Skeletal muscle satellite cell (primary cell): ENCODE data around the gene RANBP17.
A peak's percentile ranks its signal among the peaks of the same experiment; 100 is the strongest.

ENCODE experiments used
- H3K27me3 ChIP-seq: 2 replicates; pipeline ENCODE4 v1.7.0; 2013; ENCODE audit warnings: low read length; ENCODE audit not compliant: control insufficient read depth, insufficient read depth
- H3K36me3 ChIP-seq: 2 replicates; pipeline ENCODE4 v1.7.0; 2013; ENCODE audit warnings: mild to moderate bottlenecking, control low read depth, low read length; ENCODE audit not compliant: insufficient read depth
- H3K4me1 ChIP-seq: 2 replicates; pipeline ENCODE4 v1.7.0; 2013; ENCODE audit warnings: low read length; ENCODE audit not compliant: control insufficient read depth, insufficient read depth
- H3K4me2 ChIP-seq: 2 replicates; pipeline ENCODE4 v1.7.0; 2013; ENCODE audit warnings: mild to moderate bottlenecking, low read length
- H3K4me3 ChIP-seq: 2 replicates; pipeline ENCODE4 v1.7.0; 2013; ENCODE audit warnings: low read length
- H3K9ac ChIP-seq: 2 replicates; pipeline ENCODE4 v1.7.0; 2013; ENCODE audit warnings: mild to moderate bottlenecking, low read depth, low read length, moderate library complexity
- H3K9me3 ChIP-seq: replicated peaks from 2 replicates; pipeline ENCODE4 v1.7.0; 2013; ENCODE audit warnings: mild to moderate bottlenecking, control low read depth, low read length

The RANBP17 gene

DNA sequence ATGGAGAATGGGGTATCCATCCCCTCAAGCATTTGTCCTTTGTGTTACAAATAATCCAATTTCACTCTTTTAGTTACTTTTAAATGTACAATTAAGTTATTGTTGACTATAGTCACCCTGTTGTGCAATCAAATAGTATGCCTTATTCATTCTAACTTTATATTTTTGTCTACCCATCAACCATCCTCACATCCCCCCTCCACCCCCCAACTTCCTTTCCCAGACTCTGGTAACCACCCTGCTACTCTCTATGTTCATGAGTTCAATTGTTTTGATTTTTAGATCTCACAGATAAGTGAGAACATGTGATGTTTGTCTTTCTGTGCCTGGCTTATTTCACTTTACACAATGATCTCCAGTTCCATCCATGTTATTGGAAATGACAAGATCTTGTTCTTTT, 15.4 kb upstream of the RANBP17 start:
- Histone ChIP-seq H3K4me2 (no peak overlapping the region), H3K4me3 (no peak overlapping the region), H3K9ac (no peak overlapping the region), H3K27me3 (no peaks in the 10 kb centered on the region), H3K36me3 (no peaks in the 10 kb centered on the region), H3K9me3 (no peaks in the 10 kb centered on the region), H3K4me1 (no peaks in the 10 kb centered on the region)

DNA sequence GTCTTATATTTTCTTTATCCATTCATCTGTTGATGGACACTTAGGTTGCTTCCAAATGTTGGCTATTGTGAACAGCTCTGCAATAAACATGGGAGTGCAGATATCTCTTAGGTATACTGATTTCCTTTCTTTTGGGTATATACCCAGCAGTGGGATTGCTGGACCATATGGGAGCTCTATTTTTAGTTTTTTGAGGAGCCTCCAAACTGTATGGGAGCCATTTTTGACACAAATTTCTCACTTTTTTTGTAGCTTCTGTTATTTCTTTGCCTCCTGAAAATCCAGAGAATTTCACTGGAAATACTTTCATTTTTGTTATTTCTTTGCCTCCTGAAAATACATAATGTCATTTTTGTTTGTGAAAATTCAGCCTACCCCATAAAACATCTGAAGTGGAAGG, 15.0 kb upstream of the RANBP17 start:
- no peaks in the 10 kb centered on the region for H3K36me3 ChIP-seq
- no peak overlapping the region for H3K9ac ChIP-seq
- H3K4me2 ChIP-seq, result no peak overlapping the region
- H3K27me3 ChIP-seq, result no peaks in the 10 kb centered on the region
- H3K4me1 ChIP-seq, result no peaks in the 10 kb centered on the region
- no peaks in the 10 kb centered on the region for H3K9me3 ChIP-seq
- H3K4me3 ChIP-seq, result no peak overlapping the region

DNA sequence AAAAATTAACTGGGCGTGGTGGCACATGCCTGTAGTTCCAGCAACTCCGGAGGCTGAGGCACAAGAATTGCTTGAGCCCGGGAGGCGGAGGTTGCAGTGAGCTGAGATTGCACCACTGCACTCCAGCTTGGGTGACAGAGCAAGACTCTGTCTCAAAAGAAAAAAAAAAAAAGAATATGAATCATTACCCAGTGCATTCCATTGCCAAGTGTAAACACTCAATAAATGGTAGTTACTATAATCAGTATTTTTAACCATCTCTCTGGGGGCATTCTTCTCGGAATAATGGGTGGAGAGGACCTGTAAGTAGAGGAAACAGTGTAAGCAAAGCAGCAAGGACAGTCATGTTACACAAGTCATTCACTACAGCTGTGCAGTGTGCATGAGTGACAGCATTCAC, 13.8 kb upstream of the RANBP17 start:
- Histone ChIP-seq H3K9ac (no peak overlapping the region), H3K27me3 (no peaks in the 10 kb centered on the region), H3K36me3 (no peaks in the 10 kb centered on the region), H3K9me3 (no peaks in the 10 kb centered on the region), H3K4me1 (no peaks in the 10 kb centered on the region), H3K4me3 (no peak overlapping the region), H3K4me2 (no peak overlapping the region)

- H3K36me3 ChIP-seq, result no peaks in the 10 kb centered on the region
- no peaks in the 10 kb centered on the region for H3K4me1 ChIP-seq
- no peaks in the 10 kb centered on the region for H3K27me3 ChIP-seq
- H3K4me3 ChIP-seq, result no peak overlapping the region
- no peak overlapping the region for H3K9ac ChIP-seq
- H3K4me2 ChIP-seq, result no peak overlapping the region
- H3K9me3 ChIP-seq, result no peaks in the 10 kb centered on the region
Observed at GRCh38 chr5:170849374-170849773, 12.4 kb upstream of the RANBP17 start.

DNA sequence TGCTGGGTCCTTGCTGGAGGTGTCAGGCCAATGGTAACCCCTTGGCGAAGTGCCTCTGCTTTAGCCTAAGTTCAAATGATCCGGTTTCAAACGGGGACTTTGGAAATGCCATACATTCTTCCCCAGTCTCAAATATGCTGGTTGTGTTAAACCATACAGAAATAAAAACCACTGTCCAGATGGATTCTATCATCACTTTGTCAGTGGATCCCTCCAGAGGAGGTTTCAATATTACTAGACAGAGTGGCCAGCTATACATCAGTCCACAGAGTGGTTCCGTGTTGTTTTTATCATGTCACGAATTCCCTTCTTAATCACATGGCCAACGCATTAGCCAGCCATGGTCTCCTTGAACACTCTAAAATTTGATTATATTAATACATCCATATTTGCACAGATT, 7.3 kb upstream of the RANBP17 start:
- Histone ChIP-seq H3K9me3 (no peaks in the 10 kb centered on the region), H3K36me3 (no peaks in the 10 kb centered on the region), H3K27me3 (no peaks in the 10 kb centered on the region), H3K9ac (no peak overlapping the region), H3K4me1 (no peaks in the 10 kb centered on the region), H3K4me2 (no peak overlapping the region), H3K4me3 (no peak overlapping the region)

DNA sequence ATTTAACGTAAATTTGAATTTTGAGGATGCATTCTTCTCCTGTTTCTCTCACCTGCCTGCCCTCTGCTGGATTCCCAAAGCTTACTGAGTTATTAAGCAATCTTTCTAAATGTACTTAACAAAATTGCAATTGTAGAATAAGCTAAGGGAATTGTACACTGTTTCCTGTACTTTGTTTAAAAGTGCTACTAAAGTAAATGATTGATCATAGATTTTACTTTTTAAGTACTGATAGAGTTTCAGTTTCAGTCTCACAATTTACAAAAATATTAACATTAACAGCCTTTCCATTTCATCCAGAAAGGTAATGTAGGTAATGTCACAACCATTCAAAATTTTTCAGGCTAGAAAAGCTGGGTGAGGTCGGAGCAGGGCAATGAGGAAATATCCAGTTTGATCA, 4.8 kb upstream of the RANBP17 start:
- Histone ChIP-seq H3K4me2 (no peak overlapping the region), H3K27me3 (no peaks in the 10 kb centered on the region), H3K9me3 (peaks cover 7% of the 10 kb centered on the region), H3K9ac (no peak overlapping the region), H3K36me3 (no peaks in the 10 kb centered on the region), H3K4me3 (no peak overlapping the region), H3K4me1 (no peaks in the 10 kb centered on the region)

DNA sequence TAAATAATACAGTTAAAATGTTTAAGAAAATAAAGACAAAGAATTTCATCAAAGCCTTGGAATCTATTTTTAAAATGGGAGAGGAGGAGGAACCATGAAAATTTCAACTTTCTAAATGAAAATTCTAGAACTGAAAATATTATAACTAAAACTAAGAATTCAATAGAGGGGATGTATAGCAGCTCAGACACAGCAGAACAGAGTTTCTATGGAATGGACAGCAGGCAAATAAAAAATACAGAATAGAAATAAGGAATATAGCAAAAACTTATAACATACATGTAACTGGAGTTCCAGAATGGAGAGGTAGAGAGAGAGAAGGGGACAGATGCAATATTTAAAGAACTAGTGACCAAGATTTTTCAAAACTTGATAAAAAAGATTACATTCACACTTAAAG, 1.4 kb upstream of the RANBP17 start:
- peaks cover 14% of the 10 kb centered on the region for H3K4me1 ChIP-seq
- H3K4me3 ChIP-seq, result no peak overlapping the region
- H3K9ac ChIP-seq, result no peak overlapping the region
- H3K27me3 ChIP-seq, result no peaks in the 10 kb centered on the region
- H3K9me3 ChIP-seq, result peaks cover 7% of the 10 kb centered on the region
- H3K36me3 ChIP-seq, result no peaks in the 10 kb centered on the region
- H3K4me2 ChIP-seq, result no peak overlapping the region

DNA sequence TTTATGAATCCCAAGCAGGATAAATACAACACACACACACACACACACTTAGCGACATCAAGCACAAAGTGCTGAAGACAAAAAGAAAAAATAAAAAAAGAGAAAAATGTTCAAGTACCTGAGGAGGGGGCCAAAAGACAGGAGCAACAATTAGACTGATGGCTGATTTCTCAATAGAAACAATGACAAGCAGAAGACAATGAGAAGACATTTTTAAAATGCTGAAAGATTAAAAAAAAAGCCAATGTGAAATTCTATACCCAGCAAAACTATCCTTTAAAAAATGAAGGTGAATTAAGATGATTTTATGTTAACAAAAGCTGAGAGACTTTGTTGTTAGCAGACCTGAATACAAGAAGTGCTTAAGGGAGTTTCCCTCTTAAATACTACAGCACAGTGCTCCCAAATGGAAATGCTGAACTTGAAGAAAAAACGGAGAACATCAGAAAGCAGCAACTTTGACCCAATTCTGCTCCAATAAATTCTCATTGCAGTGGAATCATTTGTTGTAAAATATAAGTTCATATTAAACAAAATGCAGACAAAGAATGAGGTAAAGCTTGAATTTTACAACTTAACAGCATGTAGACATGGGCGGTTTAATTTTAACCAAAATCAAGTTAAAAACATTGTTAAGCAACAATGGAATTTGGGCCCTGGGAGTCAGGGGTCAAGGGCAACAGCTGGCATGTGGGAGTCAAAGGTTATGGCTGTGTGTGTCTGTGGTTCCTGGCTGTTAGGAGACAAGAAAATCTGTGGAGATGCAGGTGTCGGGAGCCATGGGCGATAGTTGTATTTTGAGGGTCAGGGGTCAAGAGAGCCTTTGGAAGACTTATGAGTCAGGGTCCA, 776 bp upstream of the RANBP17 start:
- Histone ChIP-seq H3K27me3 (no peaks in the 10 kb centered on the region), H3K4me3 (peak overlapping the region; percentile 60), H3K4me2 (peak overlapping the region; percentile 43), H3K36me3 (no peaks in the 10 kb centered on the region), H3K9ac (no peak overlapping the region), H3K4me1 (peaks cover 14% of the 10 kb centered on the region), H3K9me3 (peaks cover 7% of the 10 kb centered on the region)

GRCh38 chr5:170861667-170861916, 226 bp upstream of the RANBP17 start:
- Histone ChIP-seq H3K9me3 (peaks cover 7% of the 10 kb centered on the region), H3K27me3 (no peaks in the 10 kb centered on the region), H3K4me1 (peaks cover 14% of the 10 kb centered on the region), H3K9ac (peak overlapping the region; percentile 85), H3K4me3 (peak overlapping the region; percentile 79), H3K36me3 (no peaks in the 10 kb centered on the region), H3K4me2 (peak overlapping the region; percentile 76)

DNA sequence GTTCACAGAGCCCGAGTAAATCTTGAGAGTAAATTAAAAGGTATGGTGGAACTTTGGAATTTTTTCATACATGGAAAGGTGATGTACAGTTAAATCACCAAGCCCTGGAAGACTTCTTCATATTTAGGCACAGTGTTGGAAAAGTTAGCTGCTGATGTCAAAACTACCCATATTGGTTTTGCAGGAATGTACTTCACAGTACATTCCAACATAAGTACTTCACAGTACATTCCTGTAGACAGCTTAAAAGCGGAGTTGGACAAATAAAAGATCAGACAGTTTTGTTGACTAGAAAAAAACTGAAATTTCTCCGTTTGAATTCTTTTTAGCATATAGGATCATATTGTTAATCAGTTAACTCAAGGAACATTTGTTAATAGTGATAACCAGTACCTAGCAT, 1.8 kb downstream of the RANBP17 start:
- peaks cover 7% of the 10 kb centered on the region for H3K9me3 ChIP-seq
- peak overlapping the region; percentile 76 for H3K4me2 ChIP-seq
- H3K27me3 ChIP-seq, result no peaks in the 10 kb centered on the region
- H3K36me3 ChIP-seq, result no peaks in the 10 kb centered on the region
- peak overlapping the region; percentile 30 for H3K9ac ChIP-seq
- H3K4me3 ChIP-seq, result no peak overlapping the region
- H3K4me1 ChIP-seq, result peaks cover 14% of the 10 kb centered on the region

DNA sequence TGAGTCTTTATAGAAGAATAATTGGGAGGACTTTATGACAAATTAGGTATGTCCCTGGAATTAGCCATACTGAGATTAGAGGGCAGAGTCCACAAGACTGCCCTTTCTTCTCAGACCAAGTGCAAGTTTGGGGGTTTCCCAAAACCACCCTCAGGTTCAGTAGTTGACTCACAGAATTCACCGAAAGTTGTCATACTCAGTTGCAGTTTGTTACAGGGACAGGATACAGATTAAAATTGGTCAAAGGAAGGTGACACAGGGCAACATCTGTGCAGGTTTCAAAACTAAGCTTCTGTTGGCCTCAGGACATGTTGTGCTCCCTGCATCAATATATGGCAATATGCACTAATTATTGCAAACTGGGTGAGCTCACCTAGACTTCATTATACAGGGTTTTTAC, 3.8 kb downstream of the RANBP17 start:
- Histone ChIP-seq H3K4me1 (peaks cover 14% of the 10 kb centered on the region), H3K9me3 (peaks cover 7% of the 10 kb centered on the region), H3K9ac (no peak overlapping the region), H3K4me2 (no peak overlapping the region), H3K36me3 (no peaks in the 10 kb centered on the region), H3K4me3 (no peak overlapping the region), H3K27me3 (no peaks in the 10 kb centered on the region)

DNA sequence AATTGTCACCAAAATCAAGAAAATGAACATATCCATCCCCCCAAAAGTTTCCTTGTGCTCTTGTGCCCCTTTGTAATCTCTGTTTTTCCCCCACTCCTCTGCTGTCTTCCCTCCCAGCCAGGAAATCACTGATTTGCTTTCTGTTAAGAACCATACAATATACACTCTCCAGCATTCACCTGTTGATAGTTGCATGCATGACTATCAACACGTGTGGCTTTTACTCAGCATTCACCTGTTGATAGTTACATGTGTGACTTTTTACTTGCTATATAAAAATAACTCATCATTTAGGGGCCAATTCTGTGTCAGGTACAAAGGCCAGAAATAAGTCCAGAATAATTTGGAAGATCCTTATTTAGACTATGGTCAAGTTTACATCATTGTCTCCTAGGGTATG, 6.0 kb downstream of the RANBP17 start:
- no peaks in the 10 kb centered on the region for H3K36me3 ChIP-seq
- no peaks in the 10 kb centered on the region for H3K9me3 ChIP-seq
- H3K4me1 ChIP-seq, result peaks cover 14% of the 10 kb centered on the region
- H3K27me3 ChIP-seq, result no peaks in the 10 kb centered on the region
- H3K4me3 ChIP-seq, result no peak overlapping the region
- H3K4me2 ChIP-seq, result no peak overlapping the region
- H3K9ac ChIP-seq, result no peak overlapping the region
